Stomach smooth muscle (tissue), 2 donors: ENCODE measurements around the gene PHKB.
"Not testable (repeated sequence)": the region's sequence is repeated elsewhere in the genome, so short reads cannot be mapped to it uniquely, and the experiment has no call there.

Experiments
- H3K27ac ChIP-seq: one replicate; pipeline ENCODE4 v1.7.0; 2013; ENCODE audit warnings: mild to moderate bottlenecking, low read length, inconsistent platforms
- H3K27me3 ChIP-seq, 2 donors: one replicate each; pipeline ENCODE4 v1.7.0; 2013; ENCODE audit warnings: low read length in 2 of 2; ENCODE audit not compliant: insufficient read depth in 2 of 2, control insufficient read depth in 1 of 2
- H3K36me3 ChIP-seq, 2 donors: one replicate each; pipeline ENCODE4 v1.7.0; 2013; ENCODE audit warnings: low read length in 2 of 2; ENCODE audit not compliant: control insufficient read depth in 2 of 2, insufficient read depth in 2 of 2
- H3K4me1 ChIP-seq: one replicate; pipeline ENCODE4 v1.7.0; 2013; ENCODE audit warnings: low read length; ENCODE audit not compliant: control insufficient read depth, insufficient read depth
- H3K4me3 ChIP-seq, 2 donors: one replicate each; pipeline ENCODE4 v1.7.0; 2013; ENCODE audit warnings: low read length in 2 of 2
- H3K9ac ChIP-seq, 2 donors: one replicate each; pipeline ENCODE4 v1.7.0; 2013; ENCODE audit warnings: low read length in 2 of 2, mild to moderate bottlenecking in 1 of 2
- H3K9me3 ChIP-seq, 2 donors: one replicate each; pipeline ENCODE4 v1.7.0; 2013; ENCODE audit warnings: low read length in 2 of 2; ENCODE audit not compliant: control insufficient read depth in 2 of 2
- donor health status: healthy.
- donor health status: Pancreatic carcinoma.

PHKB gene

DNA sequence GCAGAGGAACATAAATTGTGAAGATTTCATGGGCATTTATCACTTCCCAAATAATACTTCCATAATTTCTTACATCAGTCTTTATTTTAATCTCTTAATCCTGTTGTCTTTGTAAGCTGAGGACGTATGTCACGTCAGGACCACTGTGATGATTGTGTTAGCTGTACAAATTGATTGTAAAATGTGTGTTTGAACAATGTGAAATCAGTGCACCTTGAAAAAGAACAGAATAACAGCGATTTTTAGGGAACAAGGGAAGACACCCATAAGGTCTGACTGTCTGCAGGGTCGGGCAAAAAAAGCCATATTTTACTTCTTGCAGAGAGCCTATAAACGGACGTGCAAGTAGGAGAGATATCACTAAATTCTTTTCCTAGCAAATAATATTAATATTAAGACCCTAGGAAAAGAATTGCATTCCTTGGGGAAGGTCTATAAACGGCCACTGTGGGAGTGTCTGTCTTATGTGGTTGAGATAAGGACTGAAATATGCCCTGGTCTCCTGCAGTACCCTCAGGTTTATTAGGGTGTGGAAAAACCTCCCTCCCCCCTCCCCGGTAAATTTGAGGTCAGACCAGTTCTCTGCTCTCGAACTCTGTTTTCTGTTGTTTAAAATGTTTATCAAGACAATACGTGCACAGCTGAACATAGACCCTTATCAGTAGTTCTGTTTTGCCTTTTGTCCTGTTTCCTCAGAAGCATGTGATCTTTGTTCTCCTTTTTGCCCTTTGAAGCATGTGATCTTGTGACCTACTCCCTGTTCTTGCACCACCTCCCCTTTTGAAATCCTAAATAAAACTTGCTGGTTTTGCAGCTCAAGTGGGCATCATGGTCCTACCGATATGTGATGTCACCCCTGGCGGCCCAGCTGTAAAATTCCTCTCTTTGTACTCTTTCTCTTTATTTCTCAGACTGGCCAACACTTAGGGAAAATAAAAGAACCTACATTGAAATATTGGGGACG is 78.9 kb downstream of the PHKB start:
- not testable (repeated sequence) for H3K36me3 ChIP-seq, H3K27me3 ChIP-seq, H3K4me1 ChIP-seq

DNA sequence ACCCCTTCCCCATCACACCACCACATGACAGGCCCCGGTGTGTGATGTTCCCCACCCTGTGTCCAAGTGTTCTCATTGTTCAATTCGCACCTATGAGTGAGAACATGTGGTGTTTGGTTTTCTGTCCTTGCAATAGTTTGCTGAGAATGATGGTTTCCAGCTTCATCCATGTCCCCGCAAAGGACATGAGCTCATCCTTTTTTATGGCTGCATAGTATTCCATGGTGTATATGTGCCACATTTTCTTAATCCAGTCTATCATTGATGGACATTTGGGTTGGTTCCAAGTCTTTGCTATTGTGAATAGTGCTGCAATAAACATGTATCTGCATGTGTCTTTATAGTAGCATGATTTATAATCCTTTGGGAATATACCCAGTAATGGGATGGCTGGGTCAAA is 80.0 kb downstream of the PHKB start:
- not testable (repeated sequence) for H3K4me3 ChIP-seq, H3K9me3 ChIP-seq, H3K9ac ChIP-seq, H3K27ac ChIP-seq, H3K4me1 ChIP-seq, H3K36me3 ChIP-seq, H3K27me3 ChIP-seq

More for the DNA sequence above, 78.9 kb downstream of the PHKB start:
- not testable (repeated sequence) for H3K9me3 ChIP-seq, H3K4me3 ChIP-seq, H3K9ac ChIP-seq, H3K27ac ChIP-seq

DNA sequence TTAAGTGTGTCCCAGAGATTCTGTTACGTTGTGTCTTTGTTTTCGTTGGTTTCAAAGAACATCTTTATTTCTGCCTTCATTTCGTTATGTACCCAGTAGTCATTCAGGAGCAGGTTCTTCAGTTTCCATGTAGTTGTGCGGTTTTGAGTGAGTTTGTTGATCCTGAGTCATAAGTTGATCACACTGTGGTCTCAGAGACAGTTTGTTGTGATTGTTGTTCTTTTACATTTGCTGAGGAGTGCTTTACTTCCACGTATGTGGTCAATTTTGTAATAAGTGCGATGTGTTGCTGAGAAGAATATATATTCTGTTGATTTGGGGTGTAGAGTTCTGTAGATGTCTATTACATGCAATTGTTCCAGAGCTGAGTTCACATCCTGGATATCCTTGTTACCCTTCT is 83.1 kb downstream of the PHKB start:
- peaks cover 0 to 11% of the 10 kb centered on the region in 2 donors for H3K9me3 ChIP-seq
- H3K36me3 ChIP-seq: peaks cover 8 to 10% of the 10 kb centered on the region in 2 donors
- not testable (repeated sequence) for H3K4me1 ChIP-seq, H3K27me3 ChIP-seq, H3K9ac ChIP-seq, H3K4me3 ChIP-seq, H3K27ac ChIP-seq

DNA sequence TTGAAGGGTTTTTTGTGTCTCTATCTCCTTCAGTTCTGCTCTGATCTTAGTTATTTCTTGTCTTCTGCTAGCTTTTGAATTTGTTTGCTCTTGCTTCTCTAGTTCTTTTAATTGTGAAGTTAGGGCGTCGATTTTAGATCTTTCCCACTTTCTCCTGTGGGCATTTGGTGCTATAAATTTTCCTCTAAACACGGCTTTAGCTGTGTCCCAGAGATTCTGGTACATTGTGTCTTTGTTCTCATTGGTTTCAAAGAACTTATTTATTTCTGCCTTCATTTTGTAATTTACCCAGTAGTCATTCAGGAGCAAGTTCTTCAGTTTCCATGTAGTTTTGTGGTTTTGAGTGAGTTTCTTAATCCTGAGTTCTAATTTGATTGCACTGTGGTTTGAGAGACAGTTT is 90.1 kb downstream of the PHKB start:
- Histone ChIP-seq H3K9me3 (peaks cover 4 to 18% of the 10 kb centered on the region in 2 donors), H3K36me3 (peaks cover 16 to 20% of the 10 kb centered on the region in 2 donors)
- not testable (repeated sequence) for H3K4me1 ChIP-seq, H3K27ac ChIP-seq, H3K27me3 ChIP-seq, H3K9ac ChIP-seq, H3K4me3 ChIP-seq

GRCh38 chr16:47551767-47552166 is 90.6 kb downstream of the PHKB start:
- peaks cover 4 to 12% of the 10 kb centered on the region in 2 donors for H3K9me3 ChIP-seq
- peaks cover 12 to 17% of the 10 kb centered on the region in 2 donors for H3K36me3 ChIP-seq
- H3K4me1 ChIP-seq, H3K4me3 ChIP-seq, H3K27ac ChIP-seq, H3K27me3 ChIP-seq, H3K9ac ChIP-seq: not testable (repeated sequence)

DNA sequence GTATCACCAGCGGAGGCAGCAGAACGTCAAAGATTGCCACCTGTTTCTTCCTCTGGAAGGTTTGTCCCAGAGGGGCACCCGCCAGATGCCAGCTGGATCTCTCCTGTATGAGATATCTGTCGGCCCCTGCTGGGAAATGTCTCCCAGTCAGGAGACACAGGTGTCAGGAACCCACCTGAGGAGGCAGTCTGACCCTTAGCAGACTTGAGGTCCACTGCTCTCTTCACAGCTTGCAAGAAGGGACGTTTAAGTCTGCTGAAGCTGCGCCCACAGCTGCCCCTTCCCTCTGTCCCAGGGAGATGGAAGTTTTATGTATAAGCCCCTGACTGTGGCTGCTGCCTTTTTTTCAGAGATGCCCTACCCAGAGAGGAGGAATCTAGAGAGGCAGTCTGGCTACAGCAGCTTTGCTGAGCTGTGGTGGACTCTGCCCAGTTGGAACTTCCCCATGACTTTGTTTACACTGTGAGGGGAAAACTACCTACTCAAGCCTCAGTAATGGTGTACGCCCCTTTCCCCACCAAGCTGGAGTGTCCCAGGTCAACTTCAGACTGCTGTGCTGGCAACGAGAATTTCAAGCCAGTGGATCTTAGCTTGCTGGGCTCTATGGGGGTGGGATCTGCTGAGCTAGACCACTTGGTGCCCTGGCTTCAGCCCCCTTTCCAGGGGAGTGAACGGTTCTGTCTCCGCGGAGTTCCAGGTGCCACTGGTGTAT is 92.9 kb downstream of the PHKB start:
- Histone ChIP-seq H3K9ac (no peak overlapping the region), H3K4me3 (no peak overlapping the region), H3K27me3 (no peaks in the 10 kb centered on the region), H3K4me1 (no peaks in the 10 kb centered on the region), H3K9me3 (peaks cover 4 to 9% of the 10 kb centered on the region in 2 donors), H3K36me3 (peaks cover 7 to 12% of the 10 kb centered on the region in 2 donors), H3K27ac (no peak overlapping the region)

GRCh38 chr16:47554587-47554986 is 93.5 kb downstream of the PHKB start:
- not testable (repeated sequence) for H3K9ac ChIP-seq, H3K9me3 ChIP-seq, H3K4me1 ChIP-seq, H3K4me3 ChIP-seq, H3K27ac ChIP-seq, H3K27me3 ChIP-seq
- peaks cover 7 to 12% of the 10 kb centered on the region in 2 donors for H3K36me3 ChIP-seq

DNA sequence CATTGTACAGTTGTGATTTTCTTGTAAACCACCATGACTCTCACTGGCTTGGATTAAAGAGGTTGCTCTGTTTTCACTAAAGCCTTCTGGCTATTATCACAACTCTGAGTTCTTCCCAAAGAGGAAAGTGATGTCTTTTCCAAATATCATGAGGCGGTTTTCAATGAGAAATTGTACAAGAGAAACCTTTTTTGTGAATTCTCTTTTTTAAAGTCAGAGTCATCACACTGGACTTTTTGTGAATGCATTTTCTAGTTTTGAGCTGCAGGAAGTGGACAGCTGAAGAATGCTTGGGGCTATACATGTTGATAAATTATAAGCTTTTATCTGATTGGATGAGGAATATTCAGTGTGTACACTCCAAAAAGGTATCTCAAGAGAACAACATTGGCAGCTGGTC is 100.2 kb downstream of the PHKB start:
- Histone ChIP-seq H3K9ac (no peak overlapping the region), H3K4me1 (no peaks in the 10 kb centered on the region), H3K27me3 (no peaks in the 10 kb centered on the region), H3K4me3 (no peak overlapping the region), H3K36me3 (no peaks in the 10 kb centered on the region), H3K27ac (no peak overlapping the region), H3K9me3 (peaks cover 0 to 3% of the 10 kb centered on the region in 2 donors)

DNA sequence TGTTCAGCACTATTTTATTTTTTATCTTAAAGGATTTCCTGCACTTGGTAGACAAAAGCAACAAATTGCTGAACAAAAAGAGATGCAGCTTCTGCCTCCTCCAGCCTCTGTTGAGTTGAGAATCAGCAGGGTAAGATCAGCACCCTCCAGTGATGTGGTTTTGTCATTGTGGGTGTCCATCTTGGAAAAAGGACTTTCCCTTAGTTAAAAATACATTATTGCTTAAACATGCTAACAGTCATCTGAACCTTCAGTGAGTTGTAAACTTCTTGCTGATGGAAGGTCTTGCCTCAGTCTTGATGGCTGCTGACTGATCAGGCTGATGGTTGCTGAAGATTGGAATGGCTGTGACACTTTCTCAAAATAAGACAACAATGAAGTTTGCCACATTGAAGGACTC is 101.2 kb downstream of the PHKB start:
- H3K4me1 ChIP-seq: no peaks in the 10 kb centered on the region
- no peaks in the 10 kb centered on the region for H3K36me3 ChIP-seq
- H3K27ac ChIP-seq: no peak overlapping the region
- peaks cover 0 to 3% of the 10 kb centered on the region in 2 donors for H3K9me3 ChIP-seq
- H3K4me3 ChIP-seq: no peak overlapping the region
- H3K9ac ChIP-seq: no peak overlapping the region
- no peaks in the 10 kb centered on the region for H3K27me3 ChIP-seq

GRCh38 chr16:47565454-47565853 is 104.3 kb downstream of the PHKB start:
- Histone ChIP-seq H3K4me1 (no peaks in the 10 kb centered on the region), H3K36me3 (no peaks in the 10 kb centered on the region), H3K27me3 (no peaks in the 10 kb centered on the region), H3K9me3 (no peaks in the 10 kb centered on the region), H3K4me3 (no peak overlapping the region), H3K27ac (no peak overlapping the region), H3K9ac (no peak overlapping the region)

DNA sequence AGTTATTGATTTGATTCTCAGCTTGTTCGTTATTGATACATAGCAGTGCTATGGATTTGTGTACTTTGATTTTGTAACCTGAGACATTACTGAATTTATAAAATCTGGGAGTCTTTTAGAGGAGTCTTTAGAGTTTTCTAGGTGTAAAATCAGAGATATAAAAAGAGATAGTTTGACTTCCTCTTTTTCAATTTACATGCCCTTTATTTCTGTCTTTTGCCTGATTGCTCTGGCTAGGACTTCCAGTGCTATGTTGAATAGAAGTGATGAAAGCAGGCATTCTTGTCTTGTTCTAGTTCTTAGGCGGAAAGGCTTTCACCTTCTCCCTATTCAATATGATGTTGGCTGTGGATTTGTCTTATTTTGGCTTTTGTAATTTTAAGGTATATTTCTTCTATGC is 106.2 kb downstream of the PHKB start:
- no peaks in the 10 kb centered on the region for H3K4me1 ChIP-seq
- no peaks in the 10 kb centered on the region for H3K27me3 ChIP-seq
- H3K36me3 ChIP-seq: no peaks in the 10 kb centered on the region
- no peak overlapping the region for H3K4me3 ChIP-seq
- no peak overlapping the region for H3K27ac ChIP-seq
- no peak overlapping the region for H3K9ac ChIP-seq
- no peaks in the 10 kb centered on the region for H3K9me3 ChIP-seq
